Neural cell (in vitro differentiated cells): ENCODE results near the gene LMOD2. TPM values are rescaled to one million over a fixed set of nuclear protein-coding genes. Genes with fewer than 3 reads are reported as not detected.

ENCODE experiments used
- H2AFZ ChIP-seq: fragments of 200-600, 300-800 bp; sonication (generic), shearing (Covaris generic); 2 replicates; pipeline ENCODE4 v1.6.0; 2014; ENCODE audit warnings: low read depth, mild to moderate bottlenecking, antibody characterized with exemption, low read length, moderate library complexity
- H3F3A ChIP-seq: fragments of 200-600 bp; shearing (Covaris generic); 2 replicates; pipeline ENCODE4 v1.6.1; 2016; ENCODE audit warnings: mild to moderate bottlenecking, moderate library complexity, mixed read lengths, antibody characterized with exemption, low read length; ENCODE audit not compliant: insufficient read depth, poor library complexity, severe bottlenecking
- H3K27ac ChIP-seq: fragments of 200-600, 300-800 bp; sonication (generic), shearing (Covaris generic); 2 replicates; pipeline ENCODE4 v1.5.1; 2014; ENCODE audit warnings: mild to moderate bottlenecking, low read length, moderate library complexity
- H3K27me3 ChIP-seq: fragments of 300-800, 200-600 bp; sonication (generic), shearing (Covaris generic); 2 replicates; pipeline ENCODE4 v1.6.0; 2014; ENCODE audit warnings: mild to moderate bottlenecking, low read depth, low read length, moderate library complexity; ENCODE audit not compliant: insufficient read depth
- H3K36me3 ChIP-seq: fragments of 300-800, 200-600 bp; sonication (generic), shearing (Covaris generic); 2 replicates; pipeline ENCODE4 v1.5.1; 2014; ENCODE audit warnings: mild to moderate bottlenecking, antibody characterized with exemption, low read length, moderate library complexity; ENCODE audit not compliant: insufficient read depth
- H3K4me2 ChIP-seq: fragments of 300-800, 200-600 bp; sonication (generic), shearing (Covaris generic); 2 replicates; pipeline ENCODE4 v1.6.0; 2014; ENCODE audit warnings: mild to moderate bottlenecking, low read length
- H3K4me3 ChIP-seq: fragments of 300-800, 200-600 bp; sonication (generic), shearing (Covaris generic); 2 replicates; pipeline ENCODE4 v1.5.1; 2014; ENCODE audit warnings: mild to moderate bottlenecking, low read length, moderate library complexity
- H3K79me2 ChIP-seq: fragments of 200-600 bp; shearing (Covaris generic); replicated peaks from 2 replicates; pipeline ENCODE4 v1.6.0; 2014; ENCODE audit warnings: mild to moderate bottlenecking, low read length, moderate library complexity; ENCODE audit not compliant: insufficient read depth
- H3K9ac ChIP-seq: fragments of 300-800, 200-600 bp; sonication (generic), shearing (Covaris generic); 2 replicates; pipeline ENCODE4 v1.6.1; 2016; ENCODE audit warnings: mild to moderate bottlenecking, low read length, mixed read lengths
- H3K9me2 ChIP-seq: fragments of 200-600 bp; shearing (Covaris generic); 2 replicates; pipeline ENCODE4 v1.6.1; 2016; ENCODE audit warnings: mild to moderate bottlenecking, low read length, mixed read lengths; ENCODE audit not compliant: insufficient read depth
- H3K9me3 ChIP-seq: fragments of 200-600, 300-800 bp; sonication (generic), shearing (Covaris generic); 2 replicates; pipeline ENCODE4 v1.6.1; 2016; ENCODE audit warnings: mild to moderate bottlenecking, mixed run types, low read length, moderate library complexity, mixed read lengths
- H4K20me1 ChIP-seq: fragments of 200-600 bp; shearing (Covaris generic); 2 replicates; pipeline ENCODE4 v1.6.1; 2016; ENCODE audit warnings: mild to moderate bottlenecking, mixed run types; ENCODE audit not compliant: insufficient read depth
- EP300 ChIP-seq: fragments of 450-650 bp; conservative IDR thresholded peaks from 2 replicates; pipeline ENCODE4 v1.6.1; 2014; ENCODE audit warnings: antibody characterized with exemption, mild to moderate bottlenecking, moderate library complexity; ENCODE audit not compliant: poor library complexity, severe bottlenecking
- EZH2 ChIP-seq: fragments of 200-600, 300-800 bp; shearing (Covaris generic), sonication (generic); IDR thresholded peaks from 2 replicates; pipeline ENCODE4 v1.6.1; 2014; ENCODE audit warnings: antibody characterized with exemption, low read length, borderline replicate concordance, mild to moderate bottlenecking; ENCODE audit not compliant: insufficient read depth, poor library complexity, severe bottlenecking
- MXI1 ChIP-seq: fragments of 450-650 bp; conservative IDR thresholded peaks from 2 replicates; pipeline ENCODE4 v1.6.1; 2014; ENCODE audit warnings: antibody characterized with exemption, mild to moderate bottlenecking; ENCODE audit not compliant: poor library complexity, severe bottlenecking
- POLR2AphosphoS5 ChIP-seq: IDR thresholded peaks from 2 replicates; pipeline ENCODE4 v1.6.1; 2012
- RAD21 ChIP-seq: fragments of 450-650 bp; conservative IDR thresholded peaks from 2 replicates; pipeline ENCODE4 v1.6.1; 2014; ENCODE audit warnings: antibody characterized with exemption, mild to moderate bottlenecking, moderate library complexity
- SMC3 ChIP-seq: fragments of 450-650 bp; conservative IDR thresholded peaks from 2 replicates; pipeline ENCODE4 v1.6.1; 2014; ENCODE audit warnings: antibody characterized with exemption, mild to moderate bottlenecking, moderate library complexity; ENCODE audit not compliant: poor library complexity
- TAF1 ChIP-seq: IDR thresholded peaks from 2 replicates; pipeline ENCODE4 v1.6.1; 2012; ENCODE audit warnings: low read depth
- polyA plus RNA-seq: library from polyadenylated mRNA; depleted of rRNA; stranded (reverse); fragments of >200 nt; gene quantifications from 2 replicates; pipeline ENCODE4 v1.2.3, GENCODE V29; 2014
- TF ChIP-seq, protein P1 (sequence below): fragments of 450-650 bp; IDR thresholded peaks from 2 replicates; pipeline ENCODE4 v1.5.1; 2014; ENCODE audit warnings: antibody characterized with exemption, mild to moderate bottlenecking, moderate library complexity; ENCODE audit not compliant: poor library complexity, severe bottlenecking
- TF ChIP-seq, protein P2 (sequence below): IDR thresholded peaks from 2 replicates; pipeline ENCODE4 v1.6.1; 2012; ENCODE audit warnings: borderline replicate concordance

LMOD2 gene
- polyA plus RNA-seq, 1 donor from 2014 or later, result not detected

DNA sequence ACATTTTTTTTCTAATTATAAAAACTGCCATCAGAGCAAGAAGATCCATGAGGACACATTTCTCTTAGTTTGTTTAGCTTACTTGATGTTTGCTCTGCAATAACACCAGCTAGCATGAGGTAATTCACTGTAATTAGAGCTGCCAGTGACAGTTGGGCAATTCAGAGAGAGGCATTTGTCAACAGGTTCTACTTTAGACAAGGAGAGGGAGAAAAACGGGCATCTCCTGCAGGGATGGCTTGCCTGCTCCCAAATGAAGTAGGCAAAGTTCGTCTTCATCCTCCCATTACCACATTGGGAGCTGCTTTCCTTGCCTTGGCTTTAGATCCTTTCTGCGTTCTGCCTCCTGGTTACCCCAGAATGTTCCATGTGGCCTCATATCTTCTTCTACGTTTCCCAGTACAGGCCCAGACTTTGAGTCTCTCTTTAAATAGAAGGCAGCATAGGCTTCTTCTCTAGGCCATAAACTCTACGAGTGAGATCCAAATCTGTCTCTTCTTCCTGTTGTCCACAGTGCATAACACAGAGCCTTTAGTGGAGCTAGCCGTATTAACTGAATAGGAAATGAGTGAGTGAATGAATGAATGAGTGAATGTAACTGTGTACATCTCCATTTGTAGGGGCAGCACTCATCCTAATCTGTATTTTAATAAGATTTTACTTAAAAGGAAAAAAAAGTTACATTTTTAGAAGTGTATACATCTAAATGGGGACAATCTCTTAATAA, 32.8 kb upstream of the LMOD2 start:
- Histone ChIP-seq H3F3A (no peaks in the 10 kb centered on the region), H2AFZ (no peak overlapping the region), H3K9me2 (no peaks in the 10 kb centered on the region), H3K9ac (no peak overlapping the region), H3K36me3 (no peaks in the 10 kb centered on the region), H3K27me3 (no peaks in the 10 kb centered on the region), H3K27ac (no peak overlapping the region), H3K9me3 (no peaks in the 10 kb centered on the region), H4K20me1 (no peaks in the 10 kb centered on the region), H3K4me3 (no peak overlapping the region), H3K4me2 (no peak overlapping the region), H3K79me2 (no peaks in the 10 kb centered on the region)
- no peak for TF ChIP-seq TAF1

DNA sequence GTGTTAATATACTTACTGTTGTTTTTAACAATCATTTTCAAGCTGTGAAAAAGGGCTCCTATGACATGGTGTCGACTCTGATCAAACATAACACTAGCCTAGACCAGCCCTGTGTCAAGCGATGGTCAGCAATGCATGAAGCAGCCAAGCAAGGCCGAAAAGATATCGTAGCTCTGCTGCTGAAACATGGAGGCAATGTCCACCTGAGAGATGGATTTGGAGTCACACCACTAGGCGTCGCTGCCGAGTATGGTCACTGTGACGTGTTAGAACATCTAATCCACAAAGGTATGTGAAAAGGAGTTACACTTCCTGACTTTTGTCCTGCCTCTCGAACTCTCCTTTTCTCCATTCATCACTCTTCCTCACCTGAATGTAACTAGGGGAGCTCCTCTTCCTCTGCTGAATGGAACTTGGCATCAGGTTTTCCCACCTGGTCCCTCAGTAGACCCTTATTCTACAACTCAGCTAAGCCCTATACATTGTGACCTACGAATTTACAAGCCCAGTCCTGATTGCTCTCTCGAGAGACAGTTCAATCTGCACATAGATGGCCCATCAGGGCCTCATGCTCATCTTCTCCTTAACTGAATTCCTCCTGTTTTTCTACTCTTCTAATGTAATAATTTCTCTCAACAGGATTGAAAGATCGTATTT, 31.0 kb upstream of the LMOD2 start:
- Histone ChIP-seq H3K27ac (no peak overlapping the region), H3K9me3 (no peaks in the 10 kb centered on the region), H3K36me3 (no peaks in the 10 kb centered on the region), H3K4me3 (no peak overlapping the region), H2AFZ (no peak overlapping the region), H3K9ac (no peak overlapping the region), H3K79me2 (no peaks in the 10 kb centered on the region), H3K9me2 (no peaks in the 10 kb centered on the region), H3F3A (no peaks in the 10 kb centered on the region), H4K20me1 (no peaks in the 10 kb centered on the region), H3K4me2 (no peak overlapping the region), H3K27me3 (no peaks in the 10 kb centered on the region)
- TF ChIP-seq TAF1 (no peak), POLR2AphosphoS5 (no peak), EP300 (no peak), SMC3 (no peak), EZH2 (no peak), MXI1 (no peak), RAD21 (no peak)
- TF ChIP-seq, protein P1, sequence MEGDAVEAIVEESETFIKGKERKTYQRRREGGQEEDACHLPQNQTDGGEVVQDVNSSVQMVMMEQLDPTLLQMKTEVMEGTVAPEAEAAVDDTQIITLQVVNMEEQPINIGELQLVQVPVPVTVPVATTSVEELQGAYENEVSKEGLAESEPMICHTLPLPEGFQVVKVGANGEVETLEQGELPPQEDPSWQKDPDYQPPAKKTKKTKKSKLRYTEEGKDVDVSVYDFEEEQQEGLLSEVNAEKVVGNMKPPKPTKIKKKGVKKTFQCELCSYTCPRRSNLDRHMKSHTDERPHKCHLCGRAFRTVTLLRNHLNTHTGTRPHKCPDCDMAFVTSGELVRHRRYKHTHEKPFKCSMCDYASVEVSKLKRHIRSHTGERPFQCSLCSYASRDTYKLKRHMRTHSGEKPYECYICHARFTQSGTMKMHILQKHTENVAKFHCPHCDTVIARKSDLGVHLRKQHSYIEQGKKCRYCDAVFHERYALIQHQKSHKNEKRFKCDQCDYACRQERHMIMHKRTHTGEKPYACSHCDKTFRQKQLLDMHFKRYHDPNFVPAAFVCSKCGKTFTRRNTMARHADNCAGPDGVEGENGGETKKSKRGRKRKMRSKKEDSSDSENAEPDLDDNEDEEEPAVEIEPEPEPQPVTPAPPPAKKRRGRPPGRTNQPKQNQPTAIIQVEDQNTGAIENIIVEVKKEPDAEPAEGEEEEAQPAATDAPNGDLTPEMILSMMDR, result no peak
- TF ChIP-seq, protein P2, sequence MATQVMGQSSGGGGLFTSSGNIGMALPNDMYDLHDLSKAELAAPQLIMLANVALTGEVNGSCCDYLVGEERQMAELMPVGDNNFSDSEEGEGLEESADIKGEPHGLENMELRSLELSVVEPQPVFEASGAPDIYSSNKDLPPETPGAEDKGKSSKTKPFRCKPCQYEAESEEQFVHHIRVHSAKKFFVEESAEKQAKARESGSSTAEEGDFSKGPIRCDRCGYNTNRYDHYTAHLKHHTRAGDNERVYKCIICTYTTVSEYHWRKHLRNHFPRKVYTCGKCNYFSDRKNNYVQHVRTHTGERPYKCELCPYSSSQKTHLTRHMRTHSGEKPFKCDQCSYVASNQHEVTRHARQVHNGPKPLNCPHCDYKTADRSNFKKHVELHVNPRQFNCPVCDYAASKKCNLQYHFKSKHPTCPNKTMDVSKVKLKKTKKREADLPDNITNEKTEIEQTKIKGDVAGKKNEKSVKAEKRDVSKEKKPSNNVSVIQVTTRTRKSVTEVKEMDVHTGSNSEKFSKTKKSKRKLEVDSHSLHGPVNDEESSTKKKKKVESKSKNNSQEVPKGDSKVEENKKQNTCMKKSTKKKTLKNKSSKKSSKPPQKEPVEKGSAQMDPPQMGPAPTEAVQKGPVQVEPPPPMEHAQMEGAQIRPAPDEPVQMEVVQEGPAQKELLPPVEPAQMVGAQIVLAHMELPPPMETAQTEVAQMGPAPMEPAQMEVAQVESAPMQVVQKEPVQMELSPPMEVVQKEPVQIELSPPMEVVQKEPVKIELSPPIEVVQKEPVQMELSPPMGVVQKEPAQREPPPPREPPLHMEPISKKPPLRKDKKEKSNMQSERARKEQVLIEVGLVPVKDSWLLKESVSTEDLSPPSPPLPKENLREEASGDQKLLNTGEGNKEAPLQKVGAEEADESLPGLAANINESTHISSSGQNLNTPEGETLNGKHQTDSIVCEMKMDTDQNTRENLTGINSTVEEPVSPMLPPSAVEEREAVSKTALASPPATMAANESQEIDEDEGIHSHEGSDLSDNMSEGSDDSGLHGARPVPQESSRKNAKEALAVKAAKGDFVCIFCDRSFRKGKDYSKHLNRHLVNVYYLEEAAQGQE, result no peak
